Upper lobe of left lung (tissue), 4 donors: ENCODE data around the gene PCBD1.

ENCODE experiments used
- CTCF ChIP-seq, 6 experiments: fragments of 450-650 bp in 4 of 6; fragments of 200-600 bp in 2 of 6; sonication (generic) in 2 of 6; IDR thresholded peaks; one replicate each; pipeline ENCODE4 v1.5.1; 2016 to 2019; ENCODE audit warnings: antibody characterized with exemption in 6 of 6
- EP300 ChIP-seq, 4 donors: sonication (generic); formaldehyde crosslinking; IDR thresholded peaks; one replicate each; pipeline ENCODE4 v1.5.1; 2017; ENCODE audit warnings: antibody characterized with exemption in 4 of 4, control low read depth in 2 of 4
- POLR2A ChIP-seq, 4 donors: fragments of 450-650 bp; IDR thresholded peaks; one replicate each; pipeline ENCODE4 v1.5.1; 2016 to 2017; ENCODE audit warnings: antibody characterized with exemption in 4 of 4, mild to moderate bottlenecking in 2 of 4
- POLR2AphosphoS5 ChIP-seq, 2 donors: sonication (generic); formaldehyde crosslinking; IDR thresholded peaks; one replicate each; pipeline ENCODE4 v1.5.1; 2017; ENCODE audit warnings: antibody characterized with exemption in 2 of 2

- no peak for TF ChIP-seq EP300 (IDR thresholded peaks at IDR 0.05)
- TF ChIP-seq POLR2A (IDR thresholded peaks at IDR 0.05): no peak
- TF ChIP-seq CTCF (IDR thresholded peaks at IDR 0.05): no peak
- no peak for TF ChIP-seq POLR2AphosphoS5 (IDR thresholded peaks at IDR 0.05)
Measured at GRCh38 chr10:70840836-70841235, 47.5 kb downstream of the PCBD1 start.
